ENCODE data around the gene C5orf22.
A peak's percentile ranks its signal among the peaks of the same experiment; 100 is the strongest.
"Not testable (repeated sequence)": the region's sequence is repeated elsewhere in the genome, so short reads cannot be mapped to it uniquely, and the experiment has no call there.

The C5orf22 gene

DNA sequence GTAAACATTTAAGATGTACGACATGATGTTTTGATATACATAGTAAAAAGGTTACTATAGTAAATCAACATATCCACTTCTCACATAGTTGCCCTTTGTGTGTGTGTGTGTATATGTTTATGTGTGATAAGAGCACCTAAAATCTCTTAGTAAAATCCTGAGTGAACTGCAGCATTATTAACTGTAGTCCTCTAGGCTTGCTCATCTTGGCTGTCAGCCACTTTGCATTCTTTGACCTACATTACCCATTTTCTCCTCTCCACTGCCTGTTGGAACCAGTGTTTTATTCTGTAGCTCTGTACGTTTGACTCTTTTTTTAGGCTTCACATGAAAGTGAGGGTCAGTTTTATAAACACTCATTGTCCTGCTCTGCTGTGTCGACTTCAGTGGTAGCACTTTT lies 24.4 kb downstream of the C5orf22 start:
- no peak for DNase-seq

- DNase-seq = no peak
Measured at GRCh38 chr5:31559942-31560341, 27.8 kb downstream of the C5orf22 start.

- DNase-seq = no peak
Measured at GRCh38 chr5:31561946-31562345, 29.8 kb downstream of the C5orf22 start.

- no peak for DNase-seq
Measured at GRCh38 chr5:31563216-31563615, 31.1 kb downstream of the C5orf22 start.

GRCh38 chr5:31566362-31566761 lies 34.3 kb downstream of the C5orf22 start:
- DNase-seq = not testable (repeated sequence)

DNA sequence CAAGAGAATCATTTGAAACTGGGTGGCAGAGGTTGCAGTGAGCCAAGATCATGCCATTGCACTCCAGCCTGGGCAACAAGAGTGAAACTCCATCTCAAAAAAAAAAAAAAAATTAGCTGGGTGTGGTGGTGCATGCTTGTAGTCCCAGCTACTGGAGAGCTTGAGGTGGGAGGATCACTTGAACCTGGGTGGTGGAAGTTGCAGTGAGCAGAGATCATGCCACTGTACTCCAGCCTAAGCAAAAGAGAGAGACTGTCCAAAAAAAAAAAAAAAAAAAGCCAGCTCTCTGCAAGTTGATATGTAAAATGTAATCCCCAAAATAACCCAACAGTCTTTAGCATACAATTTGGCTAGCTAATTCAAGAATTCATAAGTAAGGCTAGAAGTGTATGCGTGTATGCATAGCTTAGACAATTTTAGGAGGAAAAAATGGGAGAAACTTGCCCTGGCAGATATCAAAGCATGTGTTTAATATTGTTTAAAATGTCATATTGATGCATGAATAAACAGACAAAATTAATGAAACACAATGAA lies 36.3 kb downstream of the C5orf22 start:
- DNase-seq = no peak

GRCh38 chr5:31569068-31569467 lies 37.0 kb downstream of the C5orf22 start:
- DNase-seq = no peak

- no peak for DNase-seq
Measured at GRCh38 chr5:31573494-31574142, 41.5 kb downstream of the C5orf22 start.

DNA sequence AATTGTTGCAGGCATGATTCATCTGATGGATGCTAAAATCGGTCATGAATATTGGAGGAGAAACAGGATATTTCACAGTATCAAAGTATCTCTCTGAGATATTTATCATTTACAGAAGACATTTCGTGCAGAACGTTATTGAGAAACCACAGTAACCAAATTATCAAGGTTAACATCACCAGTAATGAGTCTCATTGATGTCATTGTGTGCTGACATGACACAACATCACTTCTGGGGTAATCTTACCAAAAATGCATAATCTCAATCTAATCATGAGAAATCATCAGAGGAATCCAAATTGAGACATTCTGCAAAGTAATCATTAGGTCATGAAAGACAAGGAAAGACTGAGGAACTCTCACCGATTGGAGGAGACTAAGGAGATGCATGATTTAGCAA lies 42.7 kb downstream of the C5orf22 start:
- DNase-seq = no peak

DNA sequence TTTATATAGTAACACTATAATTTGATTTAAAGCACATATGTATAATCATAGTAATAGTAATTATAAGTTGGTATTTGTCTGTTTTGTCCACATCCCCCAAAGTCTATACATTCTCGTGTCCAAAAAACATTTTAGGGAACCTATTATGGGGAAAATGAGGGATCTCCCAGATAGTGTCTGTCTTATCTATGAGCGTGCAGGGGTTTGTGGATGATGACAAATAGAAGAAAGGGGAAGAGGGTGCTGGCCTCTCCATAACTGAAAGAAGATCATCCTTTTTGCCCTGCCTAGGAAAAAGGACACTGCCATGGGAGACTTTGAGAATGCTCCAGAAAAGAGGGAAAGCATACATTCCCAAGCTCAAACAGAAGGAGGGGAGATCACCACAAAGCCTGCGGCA lies 45.3 kb downstream of the C5orf22 start:
- no peak for DNase-seq

GRCh38 chr5:31579558-31579957 lies 47.5 kb downstream of the C5orf22 start:
- no peak for DNase-seq

DNA sequence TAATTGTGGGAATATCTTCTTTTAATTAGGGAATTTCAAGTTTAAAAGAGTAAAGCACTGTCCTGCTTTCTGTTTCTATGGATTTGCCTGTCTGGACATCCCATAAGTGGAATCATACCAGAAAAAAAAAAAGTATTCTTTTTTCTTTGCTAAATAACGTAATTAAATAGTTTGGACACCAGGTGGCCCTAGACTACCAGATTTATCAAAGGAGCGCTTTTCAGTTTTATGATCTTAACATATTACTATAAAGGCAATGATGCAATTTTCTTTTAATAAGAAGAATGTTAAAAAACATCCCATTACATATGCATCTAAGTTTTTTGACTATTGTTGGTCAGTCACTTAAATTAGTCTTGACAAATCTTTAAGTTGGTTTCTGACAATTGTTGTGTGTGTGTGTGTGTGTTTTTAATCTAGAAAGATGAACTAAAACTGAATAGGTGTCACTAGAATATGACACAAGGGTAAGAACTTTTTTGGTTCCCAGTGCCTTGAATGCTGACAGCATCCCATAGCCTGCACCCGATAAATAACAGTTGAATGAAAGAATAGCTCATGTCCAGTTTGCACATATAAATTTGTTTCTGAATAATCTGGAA lies 49.5 kb downstream of the C5orf22 start:
- peak; percentile 36 for DNase-seq

DNA sequence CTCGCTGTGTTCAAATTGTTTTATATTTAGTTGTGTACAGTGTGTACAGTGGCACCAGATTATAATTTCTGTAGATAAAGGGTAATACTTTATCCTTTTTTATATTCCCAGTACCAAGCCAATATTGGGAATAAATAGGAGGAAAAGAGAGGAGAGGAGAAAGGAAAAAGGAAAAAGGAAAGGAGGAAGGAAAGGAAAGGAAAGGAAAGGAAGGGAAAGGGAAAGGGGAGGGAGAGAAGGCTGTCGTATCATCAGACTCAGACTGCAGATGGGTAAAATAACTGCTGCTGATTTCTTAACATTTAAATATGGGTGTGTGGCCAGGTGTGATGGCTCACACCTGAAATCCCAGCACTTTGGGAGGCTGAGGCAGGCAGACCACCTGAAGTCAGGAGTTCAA lies 51.0 kb downstream of the C5orf22 start:
- DNase-seq = no peak

GRCh38 chr5:31585166-31585894 lies 53.2 kb downstream of the C5orf22 start:
- no peak for DNase-seq

GRCh38 chr5:31585895-31586270 lies 53.8 kb downstream of the C5orf22 start:
- DNase-seq = no peak

DNA sequence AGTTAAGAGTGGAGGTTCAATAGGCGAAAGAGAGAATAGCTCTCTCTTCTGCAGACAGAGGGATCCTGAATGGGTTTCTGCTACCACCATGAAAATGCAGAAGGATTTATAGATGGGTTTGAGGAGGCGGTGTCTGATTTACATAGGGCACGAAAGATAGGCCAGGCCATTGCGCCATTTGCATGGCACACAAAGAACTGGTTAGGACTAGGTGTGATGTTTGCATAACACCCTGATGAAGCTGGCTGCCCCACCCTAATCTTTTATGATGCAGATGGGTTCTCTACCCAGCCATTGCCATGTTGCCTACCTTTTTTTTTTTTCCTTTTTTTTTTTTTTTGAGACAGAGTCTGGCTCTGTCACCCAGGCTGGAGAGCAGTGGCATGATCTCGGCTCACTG lies 55.4 kb downstream of the C5orf22 start:
- DNase-seq = no peak

GRCh38 chr5:31593665-31594064 lies 61.6 kb downstream of the C5orf22 start:
- no peak for DNase-seq

DNA sequence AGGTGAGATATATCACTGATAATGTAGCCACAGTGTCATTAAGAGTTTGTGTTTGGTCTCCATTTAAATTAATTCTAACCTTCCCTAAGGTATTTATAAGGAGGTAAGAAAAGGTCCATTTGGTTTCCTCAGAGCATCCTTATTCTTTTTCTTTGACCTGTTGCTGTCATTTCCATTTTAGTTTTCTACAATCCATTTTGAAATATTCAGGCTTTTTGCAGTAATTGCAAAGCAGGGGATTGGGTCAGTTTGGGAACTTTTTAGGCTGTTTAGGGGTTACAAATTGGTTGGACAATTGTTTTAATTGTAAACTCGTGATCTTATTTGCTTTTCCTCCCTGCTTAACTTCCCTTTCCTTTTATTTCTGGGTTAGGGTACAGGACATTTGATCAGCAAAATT lies 64.3 kb downstream of the C5orf22 start:
- no peak for DNase-seq

DNA sequence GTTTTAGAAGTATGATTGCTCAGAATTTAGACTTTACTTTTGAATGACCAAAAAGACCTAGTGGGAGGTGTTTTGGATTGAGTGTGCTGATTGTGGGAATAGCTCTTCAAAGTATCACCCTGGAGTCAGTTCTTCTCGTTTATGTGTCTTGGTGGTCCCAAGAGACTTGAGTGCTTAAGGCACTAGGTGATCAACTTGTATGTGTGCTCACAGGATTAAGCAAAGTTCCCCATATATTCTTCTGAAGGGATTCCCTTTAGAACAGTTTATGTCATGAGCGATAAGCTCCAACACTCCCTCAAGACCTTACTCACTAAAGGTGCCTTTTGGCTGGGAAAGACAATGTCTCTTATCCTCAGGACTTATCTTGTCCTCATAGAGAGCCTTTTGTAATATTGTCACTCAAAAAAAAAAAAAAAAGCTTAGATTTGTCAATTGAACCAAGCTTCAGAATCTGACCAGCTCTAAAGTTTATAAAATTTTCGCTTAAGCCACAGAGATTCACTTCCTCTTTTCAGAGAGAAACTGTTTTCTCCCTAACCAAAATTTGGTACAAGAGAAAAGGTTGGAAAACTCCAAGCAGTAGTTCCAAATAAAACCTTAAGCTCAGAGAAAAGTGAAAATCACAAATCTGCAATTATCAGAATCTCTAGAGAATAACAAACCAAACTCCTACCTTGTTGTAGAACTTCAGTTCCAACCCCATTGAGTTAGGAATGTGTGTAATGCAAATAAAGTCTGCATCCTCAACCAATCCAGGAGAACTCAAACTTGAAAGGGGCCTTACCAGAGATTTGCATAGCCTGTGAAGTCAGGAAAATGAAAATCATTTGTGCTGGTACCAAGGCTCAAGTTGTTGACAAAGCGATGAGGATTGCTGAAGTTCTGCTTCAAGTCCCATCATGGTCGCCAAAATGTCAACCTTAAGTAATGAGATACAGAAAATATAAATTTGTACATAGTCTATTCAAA lies 66.8 kb downstream of the C5orf22 start:
- no peak for DNase-seq

GRCh38 chr5:31602305-31602704 lies 70.2 kb downstream of the C5orf22 start:
- DNase-seq = not testable (repeated sequence)

DNA sequence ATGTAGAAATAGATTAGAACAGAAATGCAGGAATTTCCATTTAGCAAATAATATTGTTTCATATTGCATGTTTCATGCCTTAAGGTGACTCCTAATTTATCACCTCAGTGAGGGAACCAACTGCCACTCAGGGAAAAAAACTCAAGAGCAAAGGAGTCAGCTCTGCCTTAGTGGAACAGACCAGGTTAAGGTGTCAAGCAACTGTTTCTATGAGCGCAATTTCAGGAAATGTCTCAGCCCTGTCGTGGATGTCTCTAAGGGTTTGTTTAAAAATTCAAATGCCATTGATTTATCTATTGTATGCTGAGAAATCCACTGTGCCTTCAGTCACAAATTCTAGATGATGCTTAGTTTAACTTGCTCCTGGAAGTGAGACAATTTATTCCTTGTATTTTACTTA lies 72.1 kb downstream of the C5orf22 start:
- no peak for DNase-seq

DNA sequence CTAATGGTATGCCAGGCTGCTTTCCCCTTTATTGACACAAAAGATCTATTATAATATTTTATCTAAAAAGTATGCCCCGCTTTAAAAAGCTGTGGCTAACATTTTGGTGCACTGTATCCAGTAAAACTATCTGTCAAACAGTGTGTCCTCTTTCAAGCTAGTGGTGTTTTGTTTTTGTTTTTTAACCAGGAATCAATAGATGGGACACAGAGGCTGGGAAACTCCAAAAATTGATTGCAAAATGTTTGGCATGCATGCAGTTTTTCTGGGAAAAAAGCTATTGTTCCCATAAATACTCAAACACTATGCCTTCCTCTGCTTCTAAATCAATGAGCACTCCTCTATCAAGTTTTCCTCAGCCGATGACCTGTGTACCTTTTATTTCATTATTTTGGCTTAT lies 72.5 kb downstream of the C5orf22 start:
- DNase-seq = no peak
